H9 (cell line): ENCODE results near the gene KLHL14. TPM values are rescaled to one million over a fixed set of nuclear protein-coding genes. Genes with fewer than 3 reads are reported as not detected.
A peak's percentile ranks its signal among the peaks of the same experiment; 100 is the strongest.

ENCODE experiments used
- DNase-seq: peaks from one replicate; pipeline ENCODE4 v3.0.0-alpha.2; 2017
- H2AFZ ChIP-seq: one replicate; pipeline ENCODE4 v1.6.1; 2013; ENCODE audit warnings: mild to moderate bottlenecking, low read length, control low read depth, moderate library complexity
- H2AK5ac ChIP-seq: 2 replicates; pipeline ENCODE4 v1.6.1; 2013; ENCODE audit warnings: low read length, control low read depth, mixed read lengths; ENCODE audit not compliant: insufficient read length
- H2BK120ac ChIP-seq: one replicate; pipeline ENCODE4 v1.6.1; 2013; ENCODE audit warnings: low read depth, mild to moderate bottlenecking, low read length, control low read depth, inconsistent platforms; ENCODE audit not compliant: poor library complexity, severe bottlenecking
- H2BK12ac ChIP-seq: 2 replicates; pipeline ENCODE4 v1.6.1; 2013; ENCODE audit warnings: low read length, control low read depth, mixed read lengths, low read depth; ENCODE audit not compliant: insufficient read length
- H2BK15ac ChIP-seq: 2 replicates; pipeline ENCODE4 v1.6.1; 2013; ENCODE audit warnings: low read depth, low read length, control low read depth
- H2BK20ac ChIP-seq: one replicate; pipeline ENCODE4 v1.6.1; 2013; ENCODE audit warnings: low read depth, mild to moderate bottlenecking, low read length, control low read depth, inconsistent platforms; ENCODE audit not compliant: poor library complexity, severe bottlenecking
- H2BK5ac ChIP-seq: 2 replicates; pipeline ENCODE4 v1.6.1; 2013; ENCODE audit warnings: low read length, control low read depth, mixed read lengths; ENCODE audit not compliant: insufficient read length
- H3K14ac ChIP-seq: 2 replicates; pipeline ENCODE4 v1.6.1; 2013; ENCODE audit warnings: low read length, control low read depth; ENCODE audit not compliant: insufficient read depth
- H3K18ac ChIP-seq: 2 replicates; pipeline ENCODE4 v1.6.1; 2013; ENCODE audit warnings: low read depth, mild to moderate bottlenecking, mixed read lengths, low read length, control low read depth; ENCODE audit not compliant: insufficient read length
- H3K23ac ChIP-seq: 2 replicates; pipeline ENCODE4 v1.6.1; 2013; ENCODE audit warnings: low read length, control low read depth, mixed read lengths, low read depth; ENCODE audit not compliant: insufficient read length
- H3K23me2 ChIP-seq: 2 replicates; pipeline ENCODE4 v1.6.1; 2013; ENCODE audit warnings: low read depth, mild to moderate bottlenecking, mixed read lengths, low read length, control low read depth; ENCODE audit not compliant: insufficient read length, poor library complexity, severe bottlenecking
- H3K27ac ChIP-seq: 2 replicates; pipeline ENCODE4 v1.5.1; 2013; ENCODE audit warnings: low read length, control low read depth, mixed read lengths, low read depth; ENCODE audit not compliant: insufficient read length
- H3K27me3 ChIP-seq: 2 replicates; pipeline ENCODE4 v1.6.1; 2013; ENCODE audit warnings: low read length, control low read depth, inconsistent platforms; ENCODE audit not compliant: insufficient read depth
- H3K4ac ChIP-seq: 2 replicates; pipeline ENCODE4 v1.6.1; 2013; ENCODE audit warnings: low read depth, mild to moderate bottlenecking, control low read depth, inconsistent platforms, low read length, moderate library complexity
- H3K4me1 ChIP-seq: 2 replicates; pipeline ENCODE4 v1.6.1; 2013; ENCODE audit warnings: low read length, control low read depth, inconsistent platforms; ENCODE audit not compliant: insufficient read depth
- H3K4me2 ChIP-seq: 2 replicates; pipeline ENCODE4 v1.6.1; 2013; ENCODE audit warnings: low read length, control low read depth, mixed read lengths; ENCODE audit not compliant: insufficient read length, insufficient read depth
- H3K56ac ChIP-seq: 2 replicates; pipeline ENCODE4 v1.6.1; 2013; ENCODE audit warnings: low read depth, mild to moderate bottlenecking, mixed read lengths, low read length, control low read depth; ENCODE audit not compliant: insufficient read length
- H3K79me1 ChIP-seq: 2 replicates; pipeline ENCODE4 v1.6.1; 2013; ENCODE audit warnings: low read depth, mild to moderate bottlenecking, moderate library complexity, low read length, control low read depth, inconsistent platforms; ENCODE audit not compliant: insufficient read depth, poor library complexity, severe bottlenecking
- H3K79me2 ChIP-seq: 2 replicates; pipeline ENCODE4 v1.6.1; 2013; ENCODE audit warnings: low read length, control low read depth, inconsistent platforms; ENCODE audit not compliant: insufficient read depth
- H3K9ac ChIP-seq: 2 replicates; pipeline ENCODE4 v1.6.1; 2013; ENCODE audit warnings: low read length, control low read depth, mixed read lengths; ENCODE audit not compliant: insufficient read length; ENCODE audit errors: extremely low read depth
- H3K9me3 ChIP-seq: one replicate; pipeline ENCODE4 v1.6.1; 2013; ENCODE audit warnings: low read depth, low read length, inconsistent platforms; ENCODE audit not compliant: control insufficient read depth
- H3T11ph ChIP-seq: one replicate; pipeline ENCODE4 v1.6.1; 2013; ENCODE audit warnings: mild to moderate bottlenecking, low read length, control low read depth, inconsistent platforms
- H4K20me1 ChIP-seq: one replicate; pipeline ENCODE4 v1.6.1; 2013; ENCODE audit not compliant: control insufficient read depth, insufficient read length, insufficient read depth
- H4K5ac ChIP-seq: 2 replicates; pipeline ENCODE4 v1.6.1; 2013; ENCODE audit warnings: low read depth, mild to moderate bottlenecking, mixed read lengths, low read length, control low read depth; ENCODE audit not compliant: insufficient read length
- H4K8ac ChIP-seq: replicated peaks from 2 replicates; pipeline ENCODE4 v1.6.1; 2013; ENCODE audit warnings: low read length, control low read depth, mixed read lengths, low read depth; ENCODE audit not compliant: insufficient read length
- H4K91ac ChIP-seq: 2 replicates; pipeline ENCODE4 v1.6.1; 2013; ENCODE audit warnings: low read depth, mild to moderate bottlenecking, moderate library complexity, mixed read lengths, low read length, control low read depth; ENCODE audit not compliant: insufficient read length
- H3K27ac Mint-ChIP-seq, 3 experiments: 2 replicates in 2 of 3; 3 replicates in 1 of 3; pipeline ENCODE4 v1.8.0; 2020 to 2021; ENCODE audit warnings: mixed read lengths in 3 of 3, mild to moderate bottlenecking in 1 of 3, moderate library complexity in 1 of 3
- H3K27me3 Mint-ChIP-seq: 2 replicates; pipeline ENCODE4 v1.8.0; 2021; ENCODE audit warnings: low read depth, mild to moderate bottlenecking, moderate library complexity, mixed read lengths
- H3K36me3 Mint-ChIP-seq, 3 experiments: 2 replicates in 2 of 3; 3 replicates in 1 of 3; pipeline ENCODE4 v1.8.0; 2020 to 2021; ENCODE audit warnings: low read depth in 3 of 3, mixed read lengths in 3 of 3; ENCODE audit not compliant: insufficient read depth in 1 of 3
- H3K4me1 Mint-ChIP-seq, 2 experiments: 2 replicates each; pipeline ENCODE4 v1.8.0; 2020; ENCODE audit warnings: mixed read lengths in 2 of 2
- H3K4me3 Mint-ChIP-seq, 2 experiments: 2 replicates in 1 of 2; 3 replicates in 1 of 2; pipeline ENCODE4 v1.8.0; 2020 to 2021; ENCODE audit warnings: mild to moderate bottlenecking in 2 of 2, mixed read lengths in 2 of 2, moderate library complexity in 1 of 2
- H3K9me3 Mint-ChIP-seq, 2 experiments: 2 replicates in 1 of 2; 3 replicates in 1 of 2; pipeline ENCODE4 v1.8.0; 2020; ENCODE audit warnings: mild to moderate bottlenecking in 2 of 2, mixed read lengths in 2 of 2, moderate library complexity in 1 of 2
- CTCF ChIP-seq: fragments of 200-600 bp; sonication (generic); conservative IDR thresholded peaks from 3 replicates; pipeline ENCODE4 v1.8.0; 2021; ENCODE audit warnings: antibody characterized with exemption, mild to moderate bottlenecking
- WGBS: extraction: QIAGEN DNeasy Blood & Tissue Kit; methylation state at CpG from one replicate; pipeline ENCODE4 v1.1.7; 2013; ENCODE audit warnings: missing lambda C conversion rate, low lambda C conversion rate, mixed read lengths; ENCODE audit not compliant: insufficient read length; ENCODE audit errors: extremely low coverage; 5-methylcytosine and 5-hydroxymethylcytosine counted together
- total RNA-seq: library from RNA; stranded (reverse); gene quantifications from 2 replicates; pipeline ENCODE4 v1.2.1, GENCODE V29; 2021

The KLHL14 gene
- total RNA-seq, 1 experiment from 2014 or later: 1.0 TPM

GRCh38 chr18:32674491-32674890, 98.3 kb downstream of the KLHL14 start:
- Histone ChIP-seq H3T11ph (no peak overlapping the region), H3K4me1 (no peaks in the 10 kb centered on the region), H2BK12ac (no peak overlapping the region), H4K5ac (no peak overlapping the region), H2BK5ac (no peak overlapping the region), H3K4me2 (no peak overlapping the region), H2BK15ac (no peak overlapping the region), H3K23ac (no peak overlapping the region), H4K91ac (no peak overlapping the region), H4K8ac (no peak overlapping the region), H4K20me1 (no peaks in the 10 kb centered on the region), H3K14ac (no peak overlapping the region), H3K18ac (no peak overlapping the region), H2BK20ac (no peak overlapping the region), H2AFZ (no peak overlapping the region), H2BK120ac (no peak overlapping the region), H3K79me2 (no peaks in the 10 kb centered on the region), H3K27me3 (no peaks in the 10 kb centered on the region), H3K56ac (no peak overlapping the region), H3K23me2 (no peaks in the 10 kb centered on the region), H3K27ac (no peak overlapping the region), H3K9ac (no peak overlapping the region), H3K9me3 (no peaks in the 10 kb centered on the region), H2AK5ac (no peak overlapping the region), H3K79me1 (no peaks in the 10 kb centered on the region), H3K4ac (no peak overlapping the region)
- WGBS: no CpG with 5 or more reads among the region's 2 CpGs
- Mint-ChIP-seq H3K4me3 (no peak overlapping the region), H3K36me3 (peaks cover 0 to under 1% (median 0%) of the 10 kb centered on the region in 3 experiments; a peak in 1 of 7 replicates), H3K27ac (no peak overlapping the region), H3K4me1 (peaks cover 6% of the 10 kb centered on the region in 2 experiments), H3K9me3 (no peaks in the 10 kb centered on the region), H3K27me3 (no peaks in the 10 kb centered on the region)
- peak; percentile 55; the same call in 2 of the 3 replicates for TF ChIP-seq CTCF
- no peak for DNase-seq
